GM23248 (cell line): ENCODE measurements around the gene CFH.

Experiments used
- EZH2 ChIP-seq: fragments of 200-600 bp; sonication (generic); IDR thresholded peaks from 2 replicates; pipeline ENCODE4 v1.6.1; 2018; ENCODE audit warnings: antibody characterized with exemption, mild to moderate bottlenecking; ENCODE audit not compliant: insufficient read depth, poor library complexity, severe bottlenecking
- EZH2phosphoT487 ChIP-seq: fragments of 200-600 bp; sonication (generic); IDR thresholded peaks from 2 replicates; pipeline ENCODE4 v1.6.1; 2018; ENCODE audit warnings: antibody characterized with exemption, moderate library complexity, mild to moderate bottlenecking, low read depth; ENCODE audit not compliant: insufficient read depth

DNA sequence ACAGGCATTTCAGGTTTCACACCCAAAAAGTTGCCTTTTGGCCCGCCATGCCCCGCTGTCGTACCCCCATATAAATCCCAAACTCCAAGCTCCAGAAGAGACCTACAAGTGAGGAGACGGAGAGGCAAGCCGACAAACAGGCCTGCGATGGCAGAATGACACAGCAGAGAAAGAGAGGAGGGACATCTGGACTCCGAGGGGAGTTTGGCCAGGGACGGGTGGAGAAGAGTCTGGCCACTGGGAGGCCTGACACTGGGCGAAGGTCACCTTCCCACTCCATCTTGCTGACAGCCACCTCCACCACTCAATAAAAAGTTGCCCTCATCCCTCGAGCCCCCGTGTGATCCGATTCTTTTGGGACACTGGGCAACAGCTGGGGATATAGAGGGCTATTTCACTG, 1.9 kb upstream of the CFH start:
- TF ChIP-seq EZH2phosphoT487 (no peak), EZH2 (no peak)
